A673 (cell line): ENCODE data around the gene TFCP2L1. TPM values are rescaled to one million over a fixed set of nuclear protein-coding genes. Genes with fewer than 3 reads are reported as not detected.

Source experiments
- BruUV-seq: library from RNA; stranded (reverse); fragments of 400-500 nt; replicated peaks from 2 replicates; lab custom pipeline; 2021; lab: Mats Ljungman, UMichigan
- CTCF ChIA-PET: fragments of 300-600 bp; sonication (Branson Sonifier 250); formaldehyde crosslinking; loops from one replicate; lab custom pipeline; 2022; ENCODE audit warnings: antibody characterized with exemption; lab: Charles Lee
- POLR2A ChIA-PET: fragments of 300-600 bp; sonication (Branson Sonifier 250); formaldehyde crosslinking; loops from one replicate; lab custom pipeline; 2022; ENCODE audit warnings: antibody characterized with exemption; ENCODE audit not compliant: low non-redundant PET; lab: Charles Lee
- DNase-seq: peaks from one replicate; pipeline ENCODE4 v3.0.0-alpha.2; 2015; ENCODE audit warnings: low spot score
- H3K27ac ChIP-seq: fragments of 200-600 bp; sonication (generic); 2 replicates; pipeline ENCODE4 v1.5.1; 2016; ENCODE audit warnings: mixed run types, low read depth, mild to moderate bottlenecking, mixed read lengths, antibody characterized with exemption, low read length; ENCODE audit not compliant: poor library complexity, severe bottlenecking
- H3K27me3 ChIP-seq: fragments of 200-600 bp; sonication (generic); replicated peaks from 2 replicates; pipeline ENCODE4 v1.6.1; 2017; ENCODE audit warnings: mixed run types, low read depth, mild to moderate bottlenecking, mixed read lengths, antibody characterized with exemption, low read length; ENCODE audit not compliant: insufficient read depth, poor library complexity
- H3K36me3 ChIP-seq: fragments of 200-600 bp; sonication (generic); 2 replicates; pipeline ENCODE4 v1.6.1; 2016; ENCODE audit warnings: mixed run types, mild to moderate bottlenecking, mixed read lengths, antibody characterized with exemption, low read length; ENCODE audit not compliant: insufficient read depth, poor library complexity, severe bottlenecking
- H3K4me1 ChIP-seq: fragments of 200-600 bp; sonication (generic); 2 replicates; pipeline ENCODE4 v1.6.1; 2017; ENCODE audit warnings: mixed run types, mild to moderate bottlenecking, mixed read lengths, antibody characterized with exemption, low read length; ENCODE audit not compliant: insufficient read depth, poor library complexity, severe bottlenecking
- H3K4me3 ChIP-seq: fragments of 200-600 bp; sonication (generic); 2 replicates; pipeline ENCODE4 v1.5.1; 2016; ENCODE audit warnings: low read depth, mixed run types, mild to moderate bottlenecking, mixed read lengths, low read length; ENCODE audit not compliant: poor library complexity, severe bottlenecking
- H3K9me3 ChIP-seq: fragments of 200-600 bp; sonication (generic); 2 replicates; pipeline ENCODE4 v1.6.1; 2016; ENCODE audit warnings: mixed run types, low read depth, mild to moderate bottlenecking, mixed read lengths, antibody characterized with exemption, low read length; ENCODE audit not compliant: poor library complexity, severe bottlenecking
- CTCF ChIP-seq: fragments of 300-800, 200-600 bp; sonication (generic); conservative IDR thresholded peaks from 2 replicates; pipeline ENCODE4 v1.5.1; 2017; ENCODE audit warnings: low read depth, mild to moderate bottlenecking, antibody characterized with exemption, low read length, moderate library complexity, mixed read lengths
- EZH2 ChIP-seq: fragments of 200-600 bp; sonication (generic); IDR thresholded peaks from 2 replicates; pipeline ENCODE4 v1.6.1; 2017; ENCODE audit warnings: borderline replicate concordance, low read depth, mild to moderate bottlenecking, mixed read lengths, antibody characterized with exemption, low read length; ENCODE audit not compliant: poor library complexity, severe bottlenecking
- intact Hi-C: fragments of 100-400 bp; cut with micrococcal nuclease; formaldehyde crosslinking; loops from one replicate; pipeline ENCODE4 v1.10.0; 2022; ENCODE audit not compliant: unreplicated experiment
- total RNA-seq: library from RNA; stranded (reverse); gene quantifications from 2 replicates; pipeline ENCODE4 v1.2.3, GENCODE V29; 2021

TFCP2L1 gene
- total RNA-seq, 1 experiment from 2014 or later = not detected

- BruUV-seq = no TSS peak
- TF ChIP-seq EZH2 = no peak
- no peak for TF ChIP-seq CTCF
- intact Hi-C loops = no loop called here
- POLR2A ChIA-PET = no interaction called here
- H3K9me3 ChIP-seq = no peaks in the 10 kb centered on the region
- H3K27ac ChIP-seq = no peak overlapping the region
- no peaks in the 10 kb centered on the region for H3K36me3 ChIP-seq
- peaks cover 44% of the 10 kb centered on the region for H3K27me3 ChIP-seq
- no peak for DNase-seq
- no peak overlapping the region for H3K4me3 ChIP-seq
- CTCF ChIA-PET = no interaction called here
- no peaks in the 10 kb centered on the region for H3K4me1 ChIP-seq
Measured at GRCh38 chr2:121281694-121282093, 3.3 kb downstream of the TFCP2L1 start.

- Histone ChIP-seq H3K4me3 (no peak overlapping the region), H3K36me3 (no peaks in the 10 kb centered on the region), H3K27ac (no peak overlapping the region), H3K27me3 (peaks cover 39% of the 10 kb centered on the region), H3K4me1 (no peaks in the 10 kb centered on the region), H3K9me3 (no peaks in the 10 kb centered on the region)
- ChIA-PET CTCF (no interaction called here), POLR2A (no interaction called here)
- DNase-seq = no peak
- TF ChIP-seq EZH2 (no peak), CTCF (no peak)
- no TSS peak for BruUV-seq
- intact Hi-C loops = no loop called here
Measured at GRCh38 chr2:121281107-121281506, 3.9 kb downstream of the TFCP2L1 start.

GRCh38 chr2:121279476-121280220 is 5.4 kb downstream of the TFCP2L1 start:
- Histone ChIP-seq H3K4me3 (no peak overlapping the region), H3K27me3 (peaks cover 25% of the 10 kb centered on the region), H3K36me3 (no peaks in the 10 kb centered on the region), H3K4me1 (no peaks in the 10 kb centered on the region), H3K9me3 (no peaks in the 10 kb centered on the region), H3K27ac (no peak overlapping the region)
- BruUV-seq = no TSS peak
- intact Hi-C loops = no loop called here
- no peak for DNase-seq
- ChIA-PET POLR2A (no interaction called here), CTCF (no interaction called here)
- no peak for TF ChIP-seq CTCF
- no peak for TF ChIP-seq EZH2
